HCT116 (cell line): Measurements from ENCODE around the gene ARPC4. TPM values are rescaled to one million over a fixed set of nuclear protein-coding genes. Genes with fewer than 3 reads are reported as not detected.

Experiments used
- ATAC-seq: fragments of 200-7000 bp; cut with Tn5 transposase; 2 replicates; pipeline ENCODE4 v1.9.1; 2020; ENCODE audit warnings: mild to moderate bottlenecking, moderate library complexity
- BruUV-seq: library from RNA; stranded (reverse); fragments of 400-500 nt; replicated peaks from 2 replicates; lab custom pipeline; 2021; lab: Mats Ljungman, UMichigan
- CTCF ChIA-PET: fragments of 300-600 bp; sonication (Branson Sonifier 250); formaldehyde crosslinking; loops from one replicate; lab custom pipeline; 2021; ENCODE audit warnings: antibody characterized with exemption; lab: Charles Lee
- POLR2A ChIA-PET: fragments of 300-600, 350-600 bp; sonication (Branson Sonifier 250); formaldehyde crosslinking; loops from one replicate; lab custom pipeline; 2021; ENCODE audit warnings: antibody characterized with exemption; lab: Charles Lee
- RAD21 ChIA-PET, 2 experiments: fragments of 300-600 bp; sonication (Branson Sonifier 250); formaldehyde crosslinking; loops; one replicate each; lab custom pipeline; 2023; ENCODE audit warnings: low total read pairs in 2 of 2; ENCODE audit not compliant: uncharacterized antibody in 2 of 2, unreplicated experiment in 2 of 2, low non-redundant PET in 1 of 2; lab: Charles Lee
- DNase-seq: peaks from one replicate; pipeline ENCODE4 v3.0.0-alpha.2; 2010; ENCODE audit warnings: low read depth, low spot score
- H2AFZ ChIP-seq: fragments of 200-600 bp; shearing (Covaris generic), sonication (generic); 2 replicates; pipeline ENCODE4 v1.6.1; 2017; ENCODE audit warnings: low read depth, mixed run types, mixed read lengths, antibody characterized with exemption, low read length; ENCODE audit not compliant: poor library complexity, severe bottlenecking
- H3K27ac ChIP-seq: 2 replicates; pipeline ENCODE4 v1.5.1; 2012; ENCODE audit warnings: low read depth, low read length
- H3K27me3 ChIP-seq: fragments of 200-600 bp; sonication (generic); 2 replicates; pipeline ENCODE4 v1.6.1; 2016; ENCODE audit warnings: mixed run types, low read length, mixed read lengths; ENCODE audit not compliant: insufficient read depth
- H3K36me3 ChIP-seq, 2 experiments: fragments of 200-500 bp in 1 of 2; fragments of 200-600 bp in 1 of 2; sonication (Bioruptor generic) in 1 of 2; sonication (generic) in 1 of 2; 2 replicates each; pipeline versions ENCODE4 v1.5.1 to v1.6.1; 2014 to 2016; ENCODE audit warnings: low read length in 2 of 2, inconsistent platforms in 1 of 2, mixed read lengths in 1 of 2, mixed run types in 1 of 2; ENCODE audit not compliant: insufficient read depth in 2 of 2, control insufficient read depth in 1 of 2
- H3K4me1 ChIP-seq, 2 experiments: fragments of 200-600 bp in 1 of 2; sonication (generic) in 1 of 2; 2 replicates each; pipeline versions ENCODE4 v1.5.1 to v1.6.1; 2012 to 2017; ENCODE audit warnings: low read length in 2 of 2, inconsistent platforms in 1 of 2, mild to moderate bottlenecking in 1 of 2, mixed read lengths in 1 of 2, mixed run types in 1 of 2, moderate library complexity in 1 of 2; ENCODE audit not compliant: insufficient read depth in 2 of 2, control insufficient read depth in 1 of 2
- H3K4me2 ChIP-seq: fragments of 200-600 bp; sonication (generic); 2 replicates; pipeline ENCODE4 v1.6.1; 2017; ENCODE audit warnings: mixed run types, low read length, mixed read lengths
- H3K4me3 ChIP-seq, 2 experiments: fragments of 200-600 bp in 1 of 2; sonication (generic) in 1 of 2; replicated peaks in 1 of 2; 2 replicates each; pipeline ENCODE4 v1.5.1; 2011 to 2016; ENCODE audit warnings: low read length in 2 of 2, control low read depth in 1 of 2, low read depth in 1 of 2, mild to moderate bottlenecking in 1 of 2, mixed read lengths in 1 of 2, mixed run types in 1 of 2
- H3K79me2 ChIP-seq: fragments of 200-600 bp; sonication (generic); 2 replicates; pipeline ENCODE4 v1.6.1; 2017; ENCODE audit warnings: mild to moderate bottlenecking, mixed run types, low read length, moderate library complexity, mixed read lengths; ENCODE audit not compliant: insufficient read depth
- H3K9ac ChIP-seq: fragments of 200-600 bp; sonication (generic); 2 replicates; pipeline ENCODE4 v1.6.1; 2016; ENCODE audit warnings: low read length, mixed read lengths
- H3K9me2 ChIP-seq: fragments of 200-600 bp; sonication (generic), shearing (Covaris generic); 2 replicates; pipeline ENCODE4 v1.6.1; 2017; ENCODE audit warnings: mixed run types, mild to moderate bottlenecking, moderate library complexity; ENCODE audit not compliant: insufficient read depth
- H3K9me3 ChIP-seq, 2 experiments: fragments of 200-500 bp in 1 of 2; fragments of 200-600 bp in 1 of 2; sonication (Bioruptor generic) in 1 of 2; sonication (generic) in 1 of 2; 2 replicates each; pipeline ENCODE4 v1.6.1; 2014 to 2017; ENCODE audit warnings: low read length in 2 of 2, mixed read lengths in 2 of 2, inconsistent platforms in 1 of 2, low read depth in 1 of 2, mild to moderate bottlenecking in 1 of 2, mixed run types in 1 of 2, moderate library complexity in 1 of 2; ENCODE audit not compliant: control insufficient read depth in 1 of 2, insufficient read depth in 1 of 2
- H4K20me1 ChIP-seq: fragments of 200-600 bp; sonication (generic), shearing (Covaris generic); 2 replicates; pipeline ENCODE4 v1.6.1; 2017; ENCODE audit warnings: mixed run types, mild to moderate bottlenecking, moderate library complexity; ENCODE audit not compliant: insufficient read depth
- EGR1 ChIP-seq: IDR thresholded peaks from 2 replicates; pipeline ENCODE4 v1.6.1; 2012; ENCODE audit warnings: low read depth
- SP1 ChIP-seq: IDR thresholded peaks from 2 replicates; pipeline ENCODE4 v1.6.1; 2012; ENCODE audit warnings: low read depth
- SRF ChIP-seq: IDR thresholded peaks from 2 replicates; pipeline ENCODE4 v1.6.1; 2012; ENCODE audit warnings: low read depth
- intact Hi-C: fragments of 100-400 bp; cut with micrococcal nuclease; formaldehyde crosslinking; loops from 2 replicates; pipeline ENCODE4 v1.10.0; 2022
- total RNA-seq: library from RNA; stranded (reverse); gene quantifications from one replicate; pipeline ENCODE4 v1.2.1, GENCODE V29; 2021; ENCODE audit not compliant: unreplicated experiment
- TF ChIP-seq, protein P1 (sequence below), 3 experiments: fragments of 200-600 bp in 1 of 3; sonication (generic) in 1 of 3; IDR thresholded peaks in 2 of 3; conservative IDR thresholded peaks in 1 of 3; 2 replicates each; pipeline ENCODE4 v1.5.1; 2012 to 2017; ENCODE audit warnings: low read depth in 2 of 3, low read length in 2 of 3, antibody characterized with exemption in 1 of 3, borderline replicate concordance in 1 of 3, control low read depth in 1 of 3, mild to moderate bottlenecking in 1 of 3, mixed read lengths in 1 of 3, mixed run types in 1 of 3, moderate library complexity in 1 of 3; ENCODE audit not compliant: insufficient read depth in 1 of 3

Gene ARPC4
- total RNA-seq, 1 experiment from 2014 or later, result 110 TPM

DNA sequence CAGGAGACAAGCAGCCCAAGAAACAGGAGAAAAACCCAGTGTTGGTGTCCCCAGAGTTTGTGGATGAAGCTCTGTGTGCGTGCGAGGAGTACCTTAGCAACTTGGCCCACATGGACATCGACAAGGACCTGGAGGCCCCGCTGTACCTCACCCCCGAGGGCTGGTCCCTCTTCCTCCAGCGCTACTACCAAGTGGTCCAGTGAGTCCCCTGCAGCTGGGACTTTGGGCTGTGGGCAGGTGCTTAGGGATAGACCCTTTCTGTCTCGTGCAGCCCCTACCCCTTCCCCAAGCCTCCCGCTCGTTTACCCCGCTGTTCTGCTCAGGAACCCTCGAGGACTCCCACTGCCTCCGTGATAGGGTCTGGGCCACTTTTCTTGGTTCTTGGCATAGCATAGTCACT, 27.7 kb downstream of the ARPC4 start:
- no TSS peak for BruUV-seq
- ATAC-seq, result peak; percentile 20; the same call in 1 of the 2 replicates
- ChIA-PET RAD21 (no interaction called here), CTCF (interaction anchor here (1.9 kb wide), 1 partner anchor 12 kb away, joined by 4 read pairs; no protein-coding TSS in a partner anchor), POLR2A (no interaction called here)
- Histone ChIP-seq H4K20me1 (no peaks in the 10 kb centered on the region), H3K27me3 (no peaks in the 10 kb centered on the region), H2AFZ (no peak overlapping the region), H3K4me1 (no peaks in the 10 kb centered on the region), H3K27ac (no peak overlapping the region), H3K4me2 (no peak overlapping the region), H3K9me2 (no peaks in the 10 kb centered on the region), H3K79me2 (no peaks in the 10 kb centered on the region), H3K9me3 (no peaks in the 10 kb centered on the region), H3K9ac (no peak overlapping the region), H3K36me3 (no peaks in the 10 kb centered on the region; a peak in 1 of 4 replicates), H3K4me3 (no peak overlapping the region)
- intact Hi-C loops, result no loop called here
- TF ChIP-seq SP1 (no peak), EGR1 (no peak)
- no peak for DNase-seq

DNA sequence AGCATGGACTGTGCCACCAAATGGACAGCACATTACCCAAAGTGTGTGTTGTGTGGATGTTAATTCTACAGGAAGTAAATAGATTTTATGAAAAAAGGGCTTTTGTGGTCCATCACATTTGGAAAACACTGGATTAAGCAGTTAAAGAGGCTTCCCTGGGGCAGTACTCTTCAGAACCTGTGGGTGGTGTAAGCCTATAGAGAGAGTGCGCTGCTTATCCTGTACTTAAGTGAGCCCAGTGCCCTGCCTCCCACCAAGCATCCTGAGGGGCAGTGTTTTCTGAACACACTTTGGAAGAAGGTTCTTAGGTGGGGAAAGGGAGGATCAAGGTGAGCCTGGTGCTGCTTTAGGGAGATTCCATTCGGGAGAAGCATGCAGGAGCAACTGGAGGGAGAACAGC, 28.1 kb downstream of the ARPC4 start:
- no peaks in the 10 kb centered on the region for H3K79me2 ChIP-seq
- CTCF ChIA-PET, result no interaction called here
- ATAC-seq, result peak; percentile 89
- no TSS peak for BruUV-seq
- no peak overlapping the region for H3K4me2 ChIP-seq
- POLR2A ChIA-PET, result no interaction called here
- H4K20me1 ChIP-seq, result no peaks in the 10 kb centered on the region
- H2AFZ ChIP-seq, result no peak overlapping the region
- no peaks in the 10 kb centered on the region for H3K27me3 ChIP-seq
- H3K27ac ChIP-seq, result no peak overlapping the region
- H3K4me1 ChIP-seq, result no peaks in the 10 kb centered on the region
- H3K9me2 ChIP-seq, result no peaks in the 10 kb centered on the region
- H3K9me3 ChIP-seq, result no peaks in the 10 kb centered on the region
- H3K4me3 ChIP-seq, result no peak overlapping the region
- intact Hi-C loops, result no loop called here
- H3K9ac ChIP-seq, result no peak overlapping the region
- peaks cover 0 to under 1% of the 10 kb centered on the region in 2 experiments; a peak in 2 of 4 replicates for H3K36me3 ChIP-seq
- no peak for TF ChIP-seq SRF
- TF ChIP-seq, protein P1, sequence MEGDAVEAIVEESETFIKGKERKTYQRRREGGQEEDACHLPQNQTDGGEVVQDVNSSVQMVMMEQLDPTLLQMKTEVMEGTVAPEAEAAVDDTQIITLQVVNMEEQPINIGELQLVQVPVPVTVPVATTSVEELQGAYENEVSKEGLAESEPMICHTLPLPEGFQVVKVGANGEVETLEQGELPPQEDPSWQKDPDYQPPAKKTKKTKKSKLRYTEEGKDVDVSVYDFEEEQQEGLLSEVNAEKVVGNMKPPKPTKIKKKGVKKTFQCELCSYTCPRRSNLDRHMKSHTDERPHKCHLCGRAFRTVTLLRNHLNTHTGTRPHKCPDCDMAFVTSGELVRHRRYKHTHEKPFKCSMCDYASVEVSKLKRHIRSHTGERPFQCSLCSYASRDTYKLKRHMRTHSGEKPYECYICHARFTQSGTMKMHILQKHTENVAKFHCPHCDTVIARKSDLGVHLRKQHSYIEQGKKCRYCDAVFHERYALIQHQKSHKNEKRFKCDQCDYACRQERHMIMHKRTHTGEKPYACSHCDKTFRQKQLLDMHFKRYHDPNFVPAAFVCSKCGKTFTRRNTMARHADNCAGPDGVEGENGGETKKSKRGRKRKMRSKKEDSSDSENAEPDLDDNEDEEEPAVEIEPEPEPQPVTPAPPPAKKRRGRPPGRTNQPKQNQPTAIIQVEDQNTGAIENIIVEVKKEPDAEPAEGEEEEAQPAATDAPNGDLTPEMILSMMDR (IDR thresholded peaks at IDR 0.05 in 2 of 3, conservative IDR thresholded peaks at IDR 0.05 in 1 of 3; ENCODE audit: borderline replicate concordance in 1 of 3, insufficient read depth in 1 of 3, low read depth in 2 of 3, low read length in 2 of 3), result peak in 2 of 3 experiments; percentile 51 to 60; a peak in 4 of 6 replicates
- TF ChIP-seq, all 23 proteins: peak for 1
- DNase-seq, result no peak
- RAD21 ChIA-PET, result no interaction called here
